SK-N-MC (cell line): ENCODE measurements around the gene DCDC2B.

Source experiments
- DNase-seq: peaks from one replicate; pipeline ENCODE4 v3.0.0-alpha.2; 2011; ENCODE audit warnings: low read depth, low spot score
- H3K27ac ChIP-seq: fragments of 200-600 bp; sonication (generic); 2 replicates; pipeline ENCODE4 v1.5.1; 2016; ENCODE audit warnings: mixed run types
- H3K36me3 ChIP-seq: fragments of 200-600 bp; sonication (generic); 2 replicates; pipeline ENCODE4 v1.6.1; 2017; ENCODE audit warnings: antibody characterized with exemption, low read length, mixed read lengths; ENCODE audit not compliant: insufficient read depth
- H3K4me3 ChIP-seq: fragments of 200-600 bp; sonication (generic); 2 replicates; pipeline ENCODE4 v1.5.1; 2016
- H3K9ac ChIP-seq: fragments of 200-600 bp; sonication (generic); 2 replicates; pipeline ENCODE4 v1.8.0; 2017; ENCODE audit warnings: mixed run types, mixed read lengths; ENCODE audit not compliant: insufficient read length
- H3K9me3 ChIP-seq: fragments of 200-600 bp; sonication (generic); 2 replicates; pipeline ENCODE4 v1.6.1; 2017; ENCODE audit warnings: low read depth, mild to moderate bottlenecking, antibody characterized with exemption, low read length, moderate library complexity, mixed read lengths
- EZH2 ChIP-seq: fragments of 200-600 bp; sonication (generic); IDR thresholded peaks from one replicate; pipeline ENCODE4 v1.6.1; 2017; ENCODE audit warnings: antibody characterized with exemption
- FOXP2 ChIP-seq: optimal IDR thresholded peaks from 2 replicates; pipeline ENCODE3; 2011; ENCODE audit warnings: mild to moderate bottlenecking, moderate library complexity; ENCODE audit not compliant: insufficient read depth; ENCODE audit errors: extremely low read length, control extremely low read depth
- POLR2AphosphoS5 ChIP-seq: IDR thresholded peaks from 2 replicates; pipeline ENCODE4 v1.6.1; 2012; ENCODE audit warnings: mild to moderate bottlenecking, low read depth, low read length, borderline replicate concordance

DCDC2B gene

GRCh38 chr1:32187850-32188249 lies 21.0 kb upstream of the DCDC2B start:
- H3K36me3 ChIP-seq: peaks cover 36% of the 10 kb centered on the region
- H3K9me3 ChIP-seq: no peaks in the 10 kb centered on the region
- no peak overlapping the region for H3K9ac ChIP-seq
- no peak overlapping the region for H3K27ac ChIP-seq
- TF ChIP-seq FOXP2 (no peak), EZH2 (no peak), POLR2AphosphoS5 (no peak)
- no peak for DNase-seq
- H3K4me3 ChIP-seq: no peak overlapping the region

GRCh38 chr1:32192220-32192948 lies 16.5 kb upstream of the DCDC2B start:
- Histone ChIP-seq H3K4me3 (no peak overlapping the region), H3K36me3 (peaks cover 47% of the 10 kb centered on the region; the same call in 1 of the 2 replicates), H3K9me3 (no peaks in the 10 kb centered on the region), H3K9ac (no peak overlapping the region), H3K27ac (no peak overlapping the region)
- DNase-seq: no peak
- TF ChIP-seq EZH2 (no peak), FOXP2 (no peak), POLR2AphosphoS5 (no peak)

GRCh38 chr1:32194984-32195383 lies 13.9 kb upstream of the DCDC2B start:
- TF ChIP-seq EZH2 (no peak), FOXP2 (no peak), POLR2AphosphoS5 (no peak)
- peaks cover 36% of the 10 kb centered on the region; the same call in 1 of the 2 replicates for H3K36me3 ChIP-seq
- DNase-seq: no peak
- H3K9me3 ChIP-seq: no peaks in the 10 kb centered on the region
- no peak overlapping the region for H3K27ac ChIP-seq
- H3K4me3 ChIP-seq: no peak overlapping the region
- H3K9ac ChIP-seq: no peak overlapping the region

GRCh38 chr1:32195531-32195930 lies 13.4 kb upstream of the DCDC2B start:
- no peak for DNase-seq
- TF ChIP-seq POLR2AphosphoS5: no peak
- Histone ChIP-seq H3K9ac (no peak overlapping the region), H3K27ac (no peak overlapping the region), H3K36me3 (peaks cover 30% of the 10 kb centered on the region; the same call in 1 of the 2 replicates), H3K4me3 (no peak overlapping the region), H3K9me3 (no peaks in the 10 kb centered on the region)

GRCh38 chr1:32195972-32196823 lies 12.7 kb upstream of the DCDC2B start:
- TF ChIP-seq EZH2 (no peak), POLR2AphosphoS5 (no peak), FOXP2 (no peak)
- H3K27ac ChIP-seq: 0 out of 2 replicates have a peak overlapping the region, but pooled peaks have one; percentile 19
- DNase-seq: no peak
- peaks cover 26% of the 10 kb centered on the region; the same call in 1 of the 2 replicates for H3K36me3 ChIP-seq
- no peak overlapping the region for H3K4me3 ChIP-seq
- no peak overlapping the region for H3K9ac ChIP-seq
- no peaks in the 10 kb centered on the region for H3K9me3 ChIP-seq

GRCh38 chr1:32197074-32197473 lies 11.8 kb upstream of the DCDC2B start:
- TF ChIP-seq POLR2AphosphoS5 (no peak), FOXP2 (no peak), EZH2 (no peak)
- no peak overlapping the region for H3K9ac ChIP-seq
- H3K4me3 ChIP-seq: no peak overlapping the region
- H3K9me3 ChIP-seq: no peaks in the 10 kb centered on the region
- peaks cover 24% of the 10 kb centered on the region; the same call in 1 of the 2 replicates for H3K36me3 ChIP-seq
- H3K27ac ChIP-seq: no peak overlapping the region
- DNase-seq: no peak

- Histone ChIP-seq H3K9me3 (no peaks in the 10 kb centered on the region), H3K4me3 (no peak overlapping the region), H3K27ac (no peak overlapping the region), H3K9ac (no peak overlapping the region), H3K36me3 (peaks cover 20% of the 10 kb centered on the region; the same call in 1 of the 2 replicates)
- no peak for DNase-seq
- TF ChIP-seq EZH2 (no peak), FOXP2 (no peak), POLR2AphosphoS5 (no peak)
Measured at GRCh38 chr1:32197837-32198236, 11.1 kb upstream of the DCDC2B start.

GRCh38 chr1:32198237-32199042 lies 10.4 kb upstream of the DCDC2B start:
- peaks cover 18% of the 10 kb centered on the region; the same call in 1 of the 2 replicates for H3K36me3 ChIP-seq
- no peak overlapping the region for H3K9ac ChIP-seq
- TF ChIP-seq FOXP2: no peak
- TF ChIP-seq EZH2: no peak
- no peak for TF ChIP-seq POLR2AphosphoS5
- no peak overlapping the region for H3K27ac ChIP-seq
- DNase-seq: no peak
- no peak overlapping the region for H3K4me3 ChIP-seq
- no peaks in the 10 kb centered on the region for H3K9me3 ChIP-seq
